Measurements from ENCODE around the gene CTSK. TPM values are rescaled to one million over a fixed set of nuclear protein-coding genes. Genes with fewer than 3 reads are reported as not detected.

The CTSK gene
- total RNA-seq, 1 donor from 2014 or later, result 8.8 TPM

DNA sequence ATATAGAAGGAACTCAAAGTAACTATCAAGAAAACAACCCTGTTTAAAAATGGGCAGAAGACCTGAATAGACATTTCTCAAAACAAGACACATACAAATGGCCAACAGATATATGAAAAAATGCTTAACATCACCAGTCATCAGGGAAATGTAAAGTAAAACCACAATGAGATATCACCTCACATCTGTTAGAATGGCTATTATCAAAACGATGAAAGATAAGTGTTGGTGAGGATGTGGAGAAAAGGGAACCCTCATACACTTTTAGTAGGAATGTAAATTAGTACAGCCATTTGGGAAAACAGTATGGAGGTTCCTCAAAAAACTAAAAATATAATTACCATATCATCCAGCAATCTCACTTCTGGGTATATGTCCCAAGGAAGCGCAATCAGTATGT, 45.5 kb downstream of the CTSK start:
- TF ChIP-seq, protein P1, sequence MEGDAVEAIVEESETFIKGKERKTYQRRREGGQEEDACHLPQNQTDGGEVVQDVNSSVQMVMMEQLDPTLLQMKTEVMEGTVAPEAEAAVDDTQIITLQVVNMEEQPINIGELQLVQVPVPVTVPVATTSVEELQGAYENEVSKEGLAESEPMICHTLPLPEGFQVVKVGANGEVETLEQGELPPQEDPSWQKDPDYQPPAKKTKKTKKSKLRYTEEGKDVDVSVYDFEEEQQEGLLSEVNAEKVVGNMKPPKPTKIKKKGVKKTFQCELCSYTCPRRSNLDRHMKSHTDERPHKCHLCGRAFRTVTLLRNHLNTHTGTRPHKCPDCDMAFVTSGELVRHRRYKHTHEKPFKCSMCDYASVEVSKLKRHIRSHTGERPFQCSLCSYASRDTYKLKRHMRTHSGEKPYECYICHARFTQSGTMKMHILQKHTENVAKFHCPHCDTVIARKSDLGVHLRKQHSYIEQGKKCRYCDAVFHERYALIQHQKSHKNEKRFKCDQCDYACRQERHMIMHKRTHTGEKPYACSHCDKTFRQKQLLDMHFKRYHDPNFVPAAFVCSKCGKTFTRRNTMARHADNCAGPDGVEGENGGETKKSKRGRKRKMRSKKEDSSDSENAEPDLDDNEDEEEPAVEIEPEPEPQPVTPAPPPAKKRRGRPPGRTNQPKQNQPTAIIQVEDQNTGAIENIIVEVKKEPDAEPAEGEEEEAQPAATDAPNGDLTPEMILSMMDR (IDR thresholded peaks at IDR 0.05; ENCODE audit: partially characterized antibody, unreplicated experiment), result no peak
- Mint-ChIP-seq H3K27ac (ENCODE audit: unreplicated experiment) (no peak overlapping the region), H3K4me3 (ENCODE audit: unreplicated experiment) (no peak overlapping the region), H3K36me3 (ENCODE audit: unreplicated experiment) (peaks cover 5% of the 10 kb centered on the region), H3K9me3 (ENCODE audit: unreplicated experiment) (peaks cover 1% of the 10 kb centered on the region), H3K4me1 (ENCODE audit: low read depth, unreplicated experiment) (no peaks in the 10 kb centered on the region), H3K27me3 (ENCODE audit: unreplicated experiment) (peaks cover 6% of the 10 kb centered on the region)
- DNase-seq, result no peak

DNA sequence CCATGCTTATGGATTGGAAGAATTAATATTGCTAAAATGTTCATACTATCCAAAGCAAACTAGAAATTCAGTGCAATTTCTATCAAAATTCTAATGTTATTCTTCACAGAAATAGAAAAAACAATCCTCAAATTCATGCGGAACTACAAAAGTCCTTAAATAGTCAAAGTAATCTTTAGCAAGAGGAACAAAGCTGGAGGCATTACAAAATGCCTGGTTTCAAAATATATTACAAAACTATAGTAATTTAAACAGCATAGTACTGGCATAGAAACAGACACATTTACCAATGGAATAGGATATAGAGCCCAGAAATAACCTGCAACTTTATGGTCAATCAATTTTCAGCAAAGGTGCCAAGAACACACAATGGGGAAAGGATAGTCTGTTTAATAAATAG, 46.3 kb downstream of the CTSK start:
- peaks cover 5% of the 10 kb centered on the region for H3K36me3 Mint-ChIP-seq (ENCODE audit: unreplicated experiment)
- peaks cover 1% of the 10 kb centered on the region for H3K9me3 Mint-ChIP-seq (ENCODE audit: unreplicated experiment)
- H3K27ac Mint-ChIP-seq (ENCODE audit: unreplicated experiment), result no peak overlapping the region
- peaks cover 6% of the 10 kb centered on the region for H3K27me3 Mint-ChIP-seq (ENCODE audit: unreplicated experiment)
- TF ChIP-seq, protein P1 (IDR thresholded peaks at IDR 0.05; ENCODE audit: partially characterized antibody, unreplicated experiment), result no peak
- H3K4me3 Mint-ChIP-seq (ENCODE audit: unreplicated experiment), result no peak overlapping the region
- DNase-seq, result no peak
- no peaks in the 10 kb centered on the region for H3K4me1 Mint-ChIP-seq (ENCODE audit: low read depth, unreplicated experiment)

DNA sequence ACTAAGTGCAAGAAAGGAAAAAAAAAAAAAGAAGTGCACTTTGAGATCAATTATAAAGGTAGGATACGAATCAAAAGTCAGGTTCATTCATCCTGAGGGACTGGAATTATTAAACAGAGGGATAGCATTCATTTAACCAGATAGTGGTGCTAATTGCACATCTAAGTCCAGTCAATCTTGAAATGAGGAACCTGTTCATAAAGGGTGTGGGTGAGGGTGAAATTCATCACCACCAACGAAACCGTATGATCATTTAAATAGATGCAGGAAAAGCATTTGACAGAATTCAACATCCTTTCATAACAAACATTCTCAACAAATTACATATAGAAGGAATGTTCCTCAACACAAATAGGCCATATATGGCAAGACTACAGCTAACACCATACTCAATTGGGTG, 48.0 kb downstream of the CTSK start:
- H3K9me3 Mint-ChIP-seq (ENCODE audit: unreplicated experiment), result peaks cover 1% of the 10 kb centered on the region
- H3K27ac Mint-ChIP-seq (ENCODE audit: unreplicated experiment), result no peak overlapping the region
- TF ChIP-seq, protein P1 (IDR thresholded peaks at IDR 0.05; ENCODE audit: partially characterized antibody, unreplicated experiment), result no peak
- no peak for DNase-seq
- no peaks in the 10 kb centered on the region for H3K4me1 Mint-ChIP-seq (ENCODE audit: low read depth, unreplicated experiment)
- H3K27me3 Mint-ChIP-seq (ENCODE audit: unreplicated experiment), result peaks cover 6% of the 10 kb centered on the region
- H3K36me3 Mint-ChIP-seq (ENCODE audit: unreplicated experiment), result peaks cover 5% of the 10 kb centered on the region
- no peak overlapping the region for H3K4me3 Mint-ChIP-seq (ENCODE audit: unreplicated experiment)

DNA sequence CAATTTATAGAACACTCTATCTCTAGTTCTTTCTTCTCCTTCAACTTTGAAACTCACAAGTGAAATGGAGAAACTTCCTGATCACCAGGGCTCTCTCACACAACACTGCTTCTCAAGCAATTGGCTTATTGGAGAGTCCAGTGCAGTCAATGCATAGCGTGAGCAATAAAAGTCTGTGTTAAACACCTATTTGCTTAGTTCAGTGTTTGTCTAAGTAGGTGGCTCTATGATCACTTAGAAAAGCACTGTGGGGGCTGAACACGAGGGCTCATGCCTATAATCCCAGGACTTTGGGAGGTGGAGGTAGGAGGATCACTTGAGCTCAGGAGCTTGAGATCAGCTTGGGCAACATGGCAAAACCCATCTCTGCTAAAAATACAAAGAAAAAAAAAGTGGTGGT, 54.6 kb downstream of the CTSK start:
- no peaks in the 10 kb centered on the region for H3K36me3 Mint-ChIP-seq (ENCODE audit: unreplicated experiment)
- TF ChIP-seq, protein P1 (IDR thresholded peaks at IDR 0.05; ENCODE audit: partially characterized antibody, unreplicated experiment), result no peak
- H3K9me3 Mint-ChIP-seq (ENCODE audit: unreplicated experiment), result peaks cover 2% of the 10 kb centered on the region
- DNase-seq, result no peak
- H3K4me3 Mint-ChIP-seq (ENCODE audit: unreplicated experiment), result no peak overlapping the region
- H3K27ac Mint-ChIP-seq (ENCODE audit: unreplicated experiment), result no peak overlapping the region
- peaks cover 2% of the 10 kb centered on the region for H3K27me3 Mint-ChIP-seq (ENCODE audit: unreplicated experiment)
- no peaks in the 10 kb centered on the region for H3K4me1 Mint-ChIP-seq (ENCODE audit: low read depth, unreplicated experiment)

DNA sequence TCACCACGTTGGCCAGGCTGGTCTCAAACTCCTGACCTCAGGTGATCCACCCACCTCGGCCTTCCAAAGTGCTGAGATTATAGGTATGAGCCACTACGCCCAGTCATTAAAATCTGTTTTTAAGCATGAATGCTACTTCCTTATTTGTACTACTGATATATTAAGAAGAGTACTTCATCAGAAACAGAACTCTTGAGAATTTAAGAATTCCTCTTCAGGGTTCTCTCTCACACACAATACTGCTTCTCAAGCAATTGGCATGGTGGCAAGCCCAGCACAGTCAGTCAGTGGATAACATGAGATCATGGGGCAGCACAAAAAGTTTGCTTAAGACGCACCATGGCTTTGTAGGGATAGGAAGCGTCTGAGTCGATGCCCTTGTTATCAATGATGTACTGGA, 56.6 kb downstream of the CTSK start:
- peaks cover 2% of the 10 kb centered on the region for H3K9me3 Mint-ChIP-seq (ENCODE audit: unreplicated experiment)
- H3K27ac Mint-ChIP-seq (ENCODE audit: unreplicated experiment), result no peak overlapping the region
- H3K4me1 Mint-ChIP-seq (ENCODE audit: low read depth, unreplicated experiment), result no peaks in the 10 kb centered on the region
- no peaks in the 10 kb centered on the region for H3K27me3 Mint-ChIP-seq (ENCODE audit: unreplicated experiment)
- no peaks in the 10 kb centered on the region for H3K36me3 Mint-ChIP-seq (ENCODE audit: unreplicated experiment)
- no peak overlapping the region for H3K4me3 Mint-ChIP-seq (ENCODE audit: unreplicated experiment)
- DNase-seq, result no peak
- TF ChIP-seq, protein P1 (IDR thresholded peaks at IDR 0.05; ENCODE audit: partially characterized antibody, unreplicated experiment), result no peak
